Measurements from ENCODE around the gene SGSM1.

DNA sequence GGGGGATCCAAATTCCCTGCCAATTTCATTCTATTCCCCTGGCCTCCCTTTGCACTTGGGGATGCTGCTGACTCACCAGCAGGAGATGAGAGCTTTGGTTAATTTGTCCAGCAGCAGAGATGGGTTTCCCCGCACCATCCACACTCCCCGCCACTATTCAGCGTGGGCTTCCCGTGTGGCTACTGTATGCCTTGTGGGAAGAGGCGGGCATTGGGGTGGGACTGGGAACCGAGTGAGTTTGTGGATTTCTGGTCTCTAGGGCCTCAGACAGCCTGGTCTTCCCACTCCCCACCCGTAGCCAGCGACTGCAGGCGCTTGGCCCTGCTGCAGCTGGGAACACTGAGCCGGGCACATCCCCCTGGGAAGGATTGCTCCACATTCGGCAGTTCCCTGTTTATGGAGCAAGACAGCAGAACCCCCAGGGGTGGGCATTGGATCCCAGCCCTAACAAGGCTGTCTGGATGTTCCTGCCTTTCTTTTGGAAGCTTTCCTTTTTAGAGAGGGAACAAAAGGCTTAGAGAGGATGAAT lies 169.9 kb downstream of the SGSM1 start:
- TF ChIP-seq, protein P1, sequence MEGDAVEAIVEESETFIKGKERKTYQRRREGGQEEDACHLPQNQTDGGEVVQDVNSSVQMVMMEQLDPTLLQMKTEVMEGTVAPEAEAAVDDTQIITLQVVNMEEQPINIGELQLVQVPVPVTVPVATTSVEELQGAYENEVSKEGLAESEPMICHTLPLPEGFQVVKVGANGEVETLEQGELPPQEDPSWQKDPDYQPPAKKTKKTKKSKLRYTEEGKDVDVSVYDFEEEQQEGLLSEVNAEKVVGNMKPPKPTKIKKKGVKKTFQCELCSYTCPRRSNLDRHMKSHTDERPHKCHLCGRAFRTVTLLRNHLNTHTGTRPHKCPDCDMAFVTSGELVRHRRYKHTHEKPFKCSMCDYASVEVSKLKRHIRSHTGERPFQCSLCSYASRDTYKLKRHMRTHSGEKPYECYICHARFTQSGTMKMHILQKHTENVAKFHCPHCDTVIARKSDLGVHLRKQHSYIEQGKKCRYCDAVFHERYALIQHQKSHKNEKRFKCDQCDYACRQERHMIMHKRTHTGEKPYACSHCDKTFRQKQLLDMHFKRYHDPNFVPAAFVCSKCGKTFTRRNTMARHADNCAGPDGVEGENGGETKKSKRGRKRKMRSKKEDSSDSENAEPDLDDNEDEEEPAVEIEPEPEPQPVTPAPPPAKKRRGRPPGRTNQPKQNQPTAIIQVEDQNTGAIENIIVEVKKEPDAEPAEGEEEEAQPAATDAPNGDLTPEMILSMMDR (IDR thresholded peaks at IDR 0.05; ENCODE audit: low read depth, low read length, poor library complexity, severe bottlenecking) = no peak
- no peak for TF ChIP-seq EZH2phosphoT487 (IDR thresholded peaks at IDR 0.05; ENCODE audit: borderline replicate concordance, low read length)

Measured in DOHH2 (cell line).